ENCODE measurements around the gene GET4. TPM values are rescaled to one million over a fixed set of nuclear protein-coding genes. Genes with fewer than 3 reads are reported as not detected.

GET4 gene
- polyA plus RNA-seq, 1 donor, result 76.0 TPM

DNA sequence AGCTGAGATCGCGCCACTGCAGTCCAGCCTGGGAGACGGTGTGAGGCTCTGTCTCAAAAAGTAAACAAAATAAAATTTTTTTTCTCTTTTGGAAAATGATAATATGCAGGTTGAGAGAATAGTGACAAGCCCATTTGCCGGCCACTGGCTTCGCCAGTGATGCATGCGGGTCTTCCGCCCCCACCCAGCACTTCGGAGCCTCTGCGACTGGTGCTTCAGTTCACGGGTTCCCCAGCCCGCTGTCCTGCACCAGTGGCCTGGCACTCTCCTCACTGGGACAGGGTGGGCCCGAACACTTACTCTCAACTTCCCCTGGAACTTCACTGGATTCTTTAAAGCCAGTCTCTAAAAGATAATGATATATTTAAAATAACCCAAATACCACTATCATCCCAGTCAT is 41.3 kb upstream of the GET4 start:
- Histone ChIP-seq H3K27me3 (ENCODE audit: control insufficient read depth, insufficient read depth, low read length) (no peaks in the 10 kb centered on the region), H3K9me3 (ENCODE audit: control insufficient read depth, low read depth, low read length) (no peaks in the 10 kb centered on the region), H3K4me1 (ENCODE audit: control insufficient read depth, insufficient read depth, low read length) (peaks cover 6% of the 10 kb centered on the region), H3K27ac (ENCODE audit: low read length) (no peak overlapping the region), H3K4me3 (ENCODE audit: low read length) (no peak overlapping the region), H3K36me3 (ENCODE audit: control insufficient read depth, insufficient read depth, low read length) (peaks cover 44% of the 10 kb centered on the region)
- no peak for DNase-seq
- no CpG with 5 or more reads among the region's 12 CpGs for WGBS (ENCODE audit: insufficient coverage, low lambda C conversion rate)

DNA sequence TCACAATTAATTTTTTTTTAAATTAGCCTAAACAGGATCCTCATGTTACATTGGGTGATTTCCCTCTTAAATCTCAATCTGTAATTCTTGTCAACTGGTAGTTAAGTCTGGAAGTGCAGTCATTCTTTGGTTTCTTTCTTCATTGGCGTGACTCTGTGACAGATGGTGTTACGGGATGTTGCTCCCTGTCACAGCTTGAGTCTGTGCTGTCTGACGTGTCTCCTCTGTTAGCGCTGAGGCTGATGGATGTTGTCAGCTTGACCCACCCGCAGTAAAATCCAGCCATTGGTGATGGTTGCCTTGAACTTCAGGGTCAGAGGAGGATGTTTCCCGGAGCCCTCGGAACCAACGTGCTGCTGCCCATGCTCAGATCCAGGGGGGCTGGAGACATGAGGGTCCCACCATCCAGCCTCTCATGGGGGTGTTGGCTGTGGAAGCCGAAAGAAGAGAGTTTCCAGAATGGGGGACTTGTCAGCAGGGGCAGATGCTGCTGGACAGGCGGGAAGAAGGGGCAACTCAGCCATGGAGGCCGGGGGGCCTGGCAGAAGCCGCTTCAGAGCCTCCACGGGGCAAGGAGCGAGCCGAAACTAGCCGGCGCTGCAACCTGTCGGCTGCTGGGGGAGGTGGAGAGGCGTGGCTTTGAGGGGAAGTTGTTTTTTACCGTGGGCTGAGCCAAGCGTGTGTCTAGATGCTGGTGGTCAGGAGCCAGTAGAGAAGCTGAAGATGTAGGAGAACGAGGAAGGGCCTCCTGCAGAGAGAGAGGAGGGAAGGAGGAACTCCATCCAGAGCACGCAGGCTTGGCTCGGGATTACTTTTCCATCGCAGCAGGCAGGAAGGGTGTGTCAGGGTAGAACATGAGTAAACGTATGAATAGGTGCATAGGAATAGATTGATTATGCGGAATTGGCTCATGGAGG is 40.6 kb upstream of the GET4 start:
- Histone ChIP-seq H3K4me1 (ENCODE audit: control insufficient read depth, insufficient read depth, low read length) (peaks cover 6% of the 10 kb centered on the region), H3K27me3 (ENCODE audit: control insufficient read depth, insufficient read depth, low read length) (no peaks in the 10 kb centered on the region), H3K36me3 (ENCODE audit: control insufficient read depth, insufficient read depth, low read length) (peaks cover 48% of the 10 kb centered on the region), H3K27ac (ENCODE audit: low read length) (no peak overlapping the region), H3K4me3 (ENCODE audit: low read length) (no peak overlapping the region), H3K9me3 (ENCODE audit: control insufficient read depth, low read depth, low read length) (peaks cover 3% of the 10 kb centered on the region)
- DNase-seq, result no peak
- WGBS (ENCODE audit: insufficient coverage, low lambda C conversion rate), result 93% methylated on average over 3 of the region's 27 CpGs

DNA sequence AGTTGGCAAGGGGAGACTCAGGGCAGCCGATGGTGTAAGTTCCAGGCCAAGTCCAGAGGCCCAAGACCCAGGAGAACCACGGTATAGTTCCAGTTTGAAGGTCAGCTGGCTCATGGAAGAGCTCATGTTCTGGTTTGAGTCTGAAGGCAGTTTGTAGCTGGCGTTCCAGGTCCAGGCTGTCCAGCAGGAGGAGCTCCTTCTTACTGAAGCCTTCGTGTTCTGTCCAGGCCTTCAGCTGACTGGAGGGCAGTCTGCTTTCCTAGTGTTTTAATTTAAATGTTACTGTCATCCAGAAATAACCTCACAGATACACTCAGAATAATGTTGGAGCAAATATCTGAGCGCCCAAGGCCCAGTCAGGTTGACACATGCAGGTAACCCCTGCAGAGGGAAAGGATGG is 39.9 kb upstream of the GET4 start:
- Histone ChIP-seq H3K4me1 (ENCODE audit: control insufficient read depth, insufficient read depth, low read length) (peaks cover 6% of the 10 kb centered on the region), H3K27me3 (ENCODE audit: control insufficient read depth, insufficient read depth, low read length) (no peaks in the 10 kb centered on the region), H3K9me3 (ENCODE audit: control insufficient read depth, low read depth, low read length) (peaks cover 3% of the 10 kb centered on the region), H3K36me3 (ENCODE audit: control insufficient read depth, insufficient read depth, low read length) (peaks cover 48% of the 10 kb centered on the region), H3K27ac (ENCODE audit: low read length) (no peak overlapping the region), H3K4me3 (ENCODE audit: low read length) (no peak overlapping the region)
- no peak for DNase-seq
- WGBS (ENCODE audit: insufficient coverage, low lambda C conversion rate), result no CpG with 5 or more reads among the region's 5 CpGs

DNA sequence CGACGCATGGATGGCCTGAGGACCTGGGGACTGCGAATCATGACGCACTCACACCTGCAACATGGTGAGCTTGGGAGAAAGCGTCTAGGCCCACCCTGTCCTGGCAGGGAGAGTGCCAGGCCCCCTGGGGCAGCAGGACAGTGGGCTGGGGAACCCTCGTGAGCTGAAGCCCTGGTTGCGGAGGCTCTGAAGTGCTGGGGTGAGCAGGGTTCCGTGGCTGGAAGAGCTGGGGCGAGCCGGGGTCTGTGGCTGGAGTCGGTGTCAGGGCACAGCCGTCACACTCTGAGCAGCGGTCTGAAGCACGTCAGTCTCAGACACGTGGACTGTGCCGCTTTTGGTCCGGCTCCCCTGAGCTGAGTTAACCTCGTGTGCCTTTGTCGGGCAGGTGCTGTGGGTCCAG is 39.4 kb upstream of the GET4 start:
- Histone ChIP-seq H3K27me3 (ENCODE audit: control insufficient read depth, insufficient read depth, low read length) (no peaks in the 10 kb centered on the region), H3K36me3 (ENCODE audit: control insufficient read depth, insufficient read depth, low read length) (peaks cover 52% of the 10 kb centered on the region), H3K4me1 (ENCODE audit: control insufficient read depth, insufficient read depth, low read length) (peaks cover 6% of the 10 kb centered on the region), H3K4me3 (ENCODE audit: low read length) (no peak overlapping the region), H3K9me3 (ENCODE audit: control insufficient read depth, low read depth, low read length) (peaks cover 3% of the 10 kb centered on the region), H3K27ac (ENCODE audit: low read length) (no peak overlapping the region)
- WGBS (ENCODE audit: insufficient coverage, low lambda C conversion rate), result no CpG with 5 or more reads among the region's 19 CpGs
- DNase-seq, result no peak

DNA sequence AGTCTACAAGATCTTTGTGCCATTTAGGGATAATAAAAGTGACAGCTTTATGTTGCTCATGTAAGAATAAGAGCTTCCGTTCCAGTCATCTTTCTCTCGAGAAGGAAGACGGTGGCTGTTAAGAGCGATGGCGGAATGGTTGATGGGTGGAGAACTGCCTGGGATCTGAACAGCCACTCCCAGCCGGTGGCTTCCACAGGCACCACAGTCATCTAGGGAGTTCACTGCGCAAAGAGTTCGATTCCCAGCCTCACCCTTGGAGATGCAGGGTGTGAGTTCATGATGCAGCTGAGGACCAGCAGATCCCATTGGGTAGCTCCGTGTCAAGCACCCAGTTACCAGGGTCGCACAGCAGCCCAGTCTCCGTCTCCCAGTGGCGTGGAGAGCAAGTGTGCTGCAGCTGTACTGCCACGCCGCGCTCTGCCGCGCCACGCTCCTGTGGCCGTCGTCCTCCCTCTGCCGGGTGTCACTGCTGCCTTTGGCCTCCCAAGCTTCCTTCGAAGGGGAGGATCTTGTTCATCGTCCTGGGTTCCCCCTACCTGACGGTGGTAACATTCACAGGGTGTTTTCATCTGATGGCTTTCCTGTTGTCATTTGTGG is 36.3 kb upstream of the GET4 start:
- WGBS (ENCODE audit: insufficient coverage, low lambda C conversion rate), result 80% methylated on average over 1 of the region's 24 CpGs
- no peak overlapping the region for H3K4me3 ChIP-seq (ENCODE audit: low read length)
- DNase-seq, result no peak
- peaks cover 2% of the 10 kb centered on the region for H3K4me1 ChIP-seq (ENCODE audit: control insufficient read depth, insufficient read depth, low read length)
- H3K9me3 ChIP-seq (ENCODE audit: control insufficient read depth, low read depth, low read length), result peaks cover 3% of the 10 kb centered on the region
- H3K36me3 ChIP-seq (ENCODE audit: control insufficient read depth, insufficient read depth, low read length), result peaks cover 64% of the 10 kb centered on the region
- no peaks in the 10 kb centered on the region for H3K27me3 ChIP-seq (ENCODE audit: control insufficient read depth, insufficient read depth, low read length)
- no peak overlapping the region for H3K27ac ChIP-seq (ENCODE audit: low read length)

DNA sequence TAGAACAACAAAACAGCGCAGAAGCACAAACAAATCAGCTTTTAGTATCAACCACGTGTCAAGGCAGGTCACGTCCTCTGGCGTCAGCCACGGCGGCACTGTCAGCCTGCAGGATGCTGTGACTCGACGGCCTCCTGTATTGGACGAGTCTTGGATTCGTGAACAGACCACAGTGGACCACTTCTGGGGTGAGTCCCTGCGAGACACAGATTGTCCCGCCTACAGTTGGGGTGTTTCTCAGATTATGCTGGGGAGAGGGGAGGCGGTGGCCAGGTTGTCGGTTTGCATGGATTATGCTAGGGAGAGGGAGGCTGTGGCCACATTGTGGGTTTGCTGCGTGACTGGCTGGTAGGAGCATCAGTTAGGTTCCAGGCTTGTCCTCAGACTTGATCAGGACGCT is 34.4 kb upstream of the GET4 start:
- no peak for DNase-seq
- peak overlapping the region; percentile 78 for H3K27ac ChIP-seq (ENCODE audit: low read length)
- peaks cover 62% of the 10 kb centered on the region for H3K36me3 ChIP-seq (ENCODE audit: control insufficient read depth, insufficient read depth, low read length)
- WGBS (ENCODE audit: insufficient coverage, low lambda C conversion rate), result no CpG with 5 or more reads among the region's 16 CpGs
- H3K4me3 ChIP-seq (ENCODE audit: low read length), result no peak overlapping the region
- peaks cover 5% of the 10 kb centered on the region for H3K9me3 ChIP-seq (ENCODE audit: control insufficient read depth, low read depth, low read length)
- H3K4me1 ChIP-seq (ENCODE audit: control insufficient read depth, insufficient read depth, low read length), result peaks cover 2% of the 10 kb centered on the region
- H3K27me3 ChIP-seq (ENCODE audit: control insufficient read depth, insufficient read depth, low read length), result no peaks in the 10 kb centered on the region

DNA sequence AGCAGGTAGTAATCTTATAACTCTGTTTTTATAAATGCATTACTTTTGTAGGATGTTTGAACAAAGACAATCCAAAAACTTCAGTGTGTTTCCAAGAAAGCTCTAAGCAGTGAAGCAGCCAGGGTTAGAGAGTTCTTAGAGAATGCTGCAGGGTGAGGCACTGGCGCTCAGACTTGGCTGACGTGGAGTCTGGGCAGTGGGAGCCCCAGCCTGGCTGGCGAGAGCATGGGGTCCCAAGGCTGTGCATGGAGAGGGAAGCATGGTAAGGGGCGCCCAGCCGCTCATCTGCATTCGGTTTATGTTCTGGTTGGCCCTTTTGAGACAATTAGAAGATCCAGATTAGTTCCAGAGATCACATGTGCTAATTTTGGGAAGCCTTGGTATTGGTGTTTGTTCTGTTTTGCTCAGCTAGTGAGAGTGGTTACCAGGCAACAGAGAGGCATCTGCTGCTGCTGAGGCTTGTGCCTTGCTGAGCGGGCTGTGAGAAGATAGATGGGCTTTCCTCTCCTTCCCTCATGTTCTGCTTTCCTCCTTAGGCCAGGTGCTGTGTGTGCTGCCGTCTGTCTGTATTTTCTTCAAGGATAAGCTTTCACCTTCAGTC is 33.8 kb upstream of the GET4 start:
- H3K4me3 ChIP-seq (ENCODE audit: low read length), result no peak overlapping the region
- peaks cover 2% of the 10 kb centered on the region for H3K4me1 ChIP-seq (ENCODE audit: control insufficient read depth, insufficient read depth, low read length)
- H3K9me3 ChIP-seq (ENCODE audit: control insufficient read depth, low read depth, low read length), result peaks cover 11% of the 10 kb centered on the region
- H3K27ac ChIP-seq (ENCODE audit: low read length), result peak overlapping the region; percentile 78
- peaks cover 58% of the 10 kb centered on the region for H3K36me3 ChIP-seq (ENCODE audit: control insufficient read depth, insufficient read depth, low read length)
- no CpG with 5 or more reads among the region's 8 CpGs for WGBS (ENCODE audit: insufficient coverage, low lambda C conversion rate)
- H3K27me3 ChIP-seq (ENCODE audit: control insufficient read depth, insufficient read depth, low read length), result no peaks in the 10 kb centered on the region
- DNase-seq, result peak; percentile 36 to 41

DNA sequence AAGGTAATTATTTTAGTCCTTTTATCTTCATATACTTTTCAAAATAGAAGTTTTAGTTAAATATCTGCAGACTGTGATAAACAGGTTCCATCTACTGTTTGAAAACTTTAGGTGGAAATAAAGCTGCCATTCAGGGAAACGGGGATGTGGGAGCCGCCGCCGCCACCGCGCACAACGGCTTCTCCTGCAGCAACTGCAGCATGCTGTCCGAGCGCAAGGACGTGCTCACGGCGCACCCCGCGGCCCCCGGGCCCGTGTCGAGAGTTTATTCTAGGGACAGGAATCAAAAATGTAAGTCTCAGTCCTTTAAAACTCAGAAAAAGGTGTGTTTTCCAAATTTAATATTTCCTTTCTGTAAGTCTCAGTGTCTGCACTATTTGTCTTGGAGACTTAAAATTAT is 33.1 kb upstream of the GET4 start:
- Histone ChIP-seq H3K36me3 (ENCODE audit: control insufficient read depth, insufficient read depth, low read length) (peaks cover 62% of the 10 kb centered on the region), H3K4me1 (ENCODE audit: control insufficient read depth, insufficient read depth, low read length) (peaks cover 2% of the 10 kb centered on the region), H3K4me3 (ENCODE audit: low read length) (no peak overlapping the region), H3K9me3 (ENCODE audit: control insufficient read depth, low read depth, low read length) (peaks cover 18% of the 10 kb centered on the region), H3K27ac (ENCODE audit: low read length) (no peak overlapping the region), H3K27me3 (ENCODE audit: control insufficient read depth, insufficient read depth, low read length) (no peaks in the 10 kb centered on the region)
- WGBS (ENCODE audit: insufficient coverage, low lambda C conversion rate), result no CpG with 5 or more reads among the region's 17 CpGs
- DNase-seq, result no peak

DNA sequence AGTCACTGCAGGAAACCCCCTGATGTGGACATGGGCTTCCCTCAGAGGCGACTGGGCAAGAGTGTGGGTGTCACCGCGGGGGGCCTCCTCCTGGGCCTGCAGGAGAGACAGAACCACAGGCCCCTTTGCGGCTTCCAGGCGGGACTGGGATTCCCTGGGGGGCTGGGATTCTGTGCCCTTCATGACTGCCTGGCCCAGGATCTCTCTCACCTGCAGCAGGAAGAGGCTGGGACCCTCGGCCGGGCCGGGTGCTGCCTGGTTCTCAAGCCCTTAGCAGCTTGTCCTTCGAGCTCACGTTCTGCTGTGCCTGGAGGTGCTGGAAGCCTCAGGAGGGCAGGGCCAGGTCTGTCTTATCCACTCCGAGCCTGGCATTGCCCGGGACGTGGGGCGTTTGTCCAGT is 32.3 kb upstream of the GET4 start:
- Histone ChIP-seq H3K4me1 (ENCODE audit: control insufficient read depth, insufficient read depth, low read length) (peaks cover 2% of the 10 kb centered on the region), H3K4me3 (ENCODE audit: low read length) (no peak overlapping the region), H3K27me3 (ENCODE audit: control insufficient read depth, insufficient read depth, low read length) (no peaks in the 10 kb centered on the region), H3K36me3 (ENCODE audit: control insufficient read depth, insufficient read depth, low read length) (peaks cover 57% of the 10 kb centered on the region), H3K9me3 (ENCODE audit: control insufficient read depth, low read depth, low read length) (peaks cover 18% of the 10 kb centered on the region), H3K27ac (ENCODE audit: low read length) (no peak overlapping the region)
- DNase-seq, result no peak
- WGBS (ENCODE audit: insufficient coverage, low lambda C conversion rate), result no CpG with 5 or more reads among the region's 14 CpGs

DNA sequence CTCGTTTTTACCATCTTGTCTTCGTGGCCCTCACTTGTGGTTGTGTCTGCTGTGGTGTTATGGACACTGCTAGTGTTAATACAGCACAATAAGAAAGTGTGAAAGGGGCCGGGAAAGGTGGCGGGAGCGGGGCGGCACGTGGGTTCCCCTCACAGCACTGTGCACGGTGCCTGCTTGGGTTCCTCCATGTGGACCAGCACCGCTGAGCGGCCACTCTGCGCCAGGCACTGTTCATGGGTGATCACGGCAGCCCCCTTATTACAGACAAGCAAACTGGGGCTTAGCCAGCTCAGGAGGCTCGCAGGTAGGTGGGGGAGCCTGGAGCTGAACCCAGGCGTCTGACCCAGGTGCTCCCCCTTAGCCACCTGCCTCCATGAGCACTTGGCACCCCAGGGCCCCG is 31.8 kb upstream of the GET4 start:
- no peak for DNase-seq
- no peak overlapping the region for H3K27ac ChIP-seq (ENCODE audit: low read length)

More for the DNA sequence above, 31.8 kb upstream of the GET4 start:
- H3K9me3 ChIP-seq (ENCODE audit: control insufficient read depth, low read depth, low read length), result peaks cover 18% of the 10 kb centered on the region
- H3K27me3 ChIP-seq (ENCODE audit: control insufficient read depth, insufficient read depth, low read length), result no peaks in the 10 kb centered on the region
- H3K4me1 ChIP-seq (ENCODE audit: control insufficient read depth, insufficient read depth, low read length), result peaks cover 2% of the 10 kb centered on the region
- peaks cover 58% of the 10 kb centered on the region for H3K36me3 ChIP-seq (ENCODE audit: control insufficient read depth, insufficient read depth, low read length)
- WGBS (ENCODE audit: insufficient coverage, low lambda C conversion rate), result no CpG with 5 or more reads among the region's 15 CpGs
- no peak overlapping the region for H3K4me3 ChIP-seq (ENCODE audit: low read length)
